H1 (cell line): ENCODE measurements around the gene FOXO6. TPM values are rescaled to one million over a fixed set of nuclear protein-coding genes. Genes with fewer than 3 reads are reported as not detected.

Source experiments
- CBX5 ChIP-seq: fragments of 300-800, 300-1000 bp; sonication (generic); IDR thresholded peaks from 2 replicates; pipeline ENCODE4 v1.7.1; 2016; ENCODE audit warnings: antibody characterized with exemption, low read length, low read depth
- EGR1 ChIP-seq: IDR thresholded peaks from 2 replicates; pipeline ENCODE4 v1.6.1; 2011; ENCODE audit warnings: low read depth, low read length, borderline replicate concordance
- MAFK ChIP-seq: IDR thresholded peaks from 2 replicates; pipeline ENCODE4 v1.6.1; 2012; ENCODE audit warnings: low read depth, mild to moderate bottlenecking, improper control_type of control experiment, low read length
- SP2 ChIP-seq: IDR thresholded peaks from 2 replicates; pipeline ENCODE4 v1.6.1; 2012; ENCODE audit warnings: mild to moderate bottlenecking, low read length, inconsistent platforms
- polyA plus RNA-seq, 7 experiments: library from polyadenylated mRNA; depleted of rRNA in 3 of 7; stranded (reverse) in 5 of 7; unstranded in 2 of 7; fragments of >200 nt in 5 of 7; fragments of 200-250 nt in 2 of 7; gene quantifications; 1 replicate in 5 of 7; 2 replicates in 1 of 7; 4 replicates in 1 of 7; pipeline versions ENCODE4 v1.2.1 to v1.2.3, GENCODE V29; 2011 to 2013; ENCODE audit warnings: missing spikeins in 2 of 7, mixed read lengths in 2 of 7
- total RNA-seq: library from RNA; stranded (reverse); fragmentation: NEBNext Ultra II Directional; extraction: Animal tissue kit (Norgen Biotek cat#: 25700); gene quantifications from 2 replicates; pipeline ENCODE4 v1.2.1, GENCODE V29; 2021

The FOXO6 gene
- total and polyA plus RNA-seq, 2 of the 8 experiments (the other 6 are each of a cell fraction or from before 2014, with no cell fraction given) = 0.59 to 3.0 TPM

GRCh38 chr1:41359211-41360073 is 1.8 kb upstream of the FOXO6 start (continued):
- TF ChIP-seq CBX5 (no peak), EGR1 (no peak), SP2 (no peak), MAFK (no peak)
- TF ChIP-seq, all 59 proteins: peak for 0
